GM12865 (cell line): ENCODE data around the gene A1CF.
"Not testable (repeated sequence)": the region's sequence is repeated elsewhere in the genome, so short reads cannot be mapped to it uniquely, and the experiment has no call there.

Source experiments
- DNase-seq: peaks from one replicate; pipeline ENCODE4 v3.0.0; 2010; ENCODE audit warnings: low read depth
- H3K4me3 ChIP-seq: 2 replicates; pipeline ENCODE4 v1.5.1; 2011; ENCODE audit warnings: mild to moderate bottlenecking, low read depth, low read length, control low read depth
- TF ChIP-seq, protein P1 (sequence below): IDR thresholded peaks from 2 replicates; pipeline ENCODE4 v1.5.1; 2011; ENCODE audit warnings: low read length, control low read depth, low read depth, inconsistent platforms; ENCODE audit not compliant: insufficient read depth; ENCODE audit errors: missing control alignments

Gene A1CF

DNA sequence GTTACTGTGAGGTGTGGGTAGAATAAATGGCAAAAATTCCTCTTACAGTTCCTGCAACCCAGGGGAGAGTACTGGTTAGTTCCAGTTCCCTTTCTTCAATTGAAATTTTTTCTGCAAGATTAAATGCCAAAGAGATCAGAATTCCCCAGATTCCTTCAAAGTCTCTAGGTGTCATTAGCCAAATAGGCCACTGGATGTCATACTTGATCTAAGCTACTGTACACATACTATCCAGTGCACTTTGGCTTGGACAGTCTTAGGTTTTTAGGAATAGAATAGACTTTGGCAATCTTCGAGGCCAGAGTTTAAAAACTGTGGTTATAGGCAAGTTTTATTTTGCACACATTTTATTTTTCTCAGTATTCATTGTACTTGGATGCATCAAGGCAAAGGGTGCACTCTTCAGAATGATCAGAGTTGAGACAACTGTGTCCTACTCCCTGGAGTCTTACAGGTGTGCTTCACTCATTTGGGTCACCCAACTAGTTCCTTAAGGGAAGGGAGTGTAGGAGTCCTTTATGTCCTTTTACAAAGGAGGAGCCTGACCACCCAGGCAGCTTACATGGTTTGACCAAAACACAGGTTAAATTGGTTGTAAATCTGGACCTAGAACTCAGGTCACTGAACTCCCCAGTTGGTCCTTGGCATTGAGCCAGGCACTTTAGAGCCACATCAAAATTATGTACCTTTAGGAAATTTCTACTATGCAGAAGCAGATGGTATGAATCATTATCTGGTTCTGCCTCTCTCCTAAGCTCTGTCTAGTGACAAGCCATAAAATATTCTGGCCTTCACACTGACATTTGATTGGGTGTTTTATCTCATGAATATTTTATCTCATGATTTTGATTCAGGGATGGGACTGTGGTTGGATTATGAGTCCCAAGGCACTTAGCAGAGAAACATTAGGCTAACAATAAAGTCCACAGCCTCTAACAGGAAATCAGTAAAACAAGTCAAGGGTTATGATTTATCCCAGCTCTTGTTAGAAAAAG is 96.2 kb downstream of the A1CF start:
- TF ChIP-seq, protein P1, sequence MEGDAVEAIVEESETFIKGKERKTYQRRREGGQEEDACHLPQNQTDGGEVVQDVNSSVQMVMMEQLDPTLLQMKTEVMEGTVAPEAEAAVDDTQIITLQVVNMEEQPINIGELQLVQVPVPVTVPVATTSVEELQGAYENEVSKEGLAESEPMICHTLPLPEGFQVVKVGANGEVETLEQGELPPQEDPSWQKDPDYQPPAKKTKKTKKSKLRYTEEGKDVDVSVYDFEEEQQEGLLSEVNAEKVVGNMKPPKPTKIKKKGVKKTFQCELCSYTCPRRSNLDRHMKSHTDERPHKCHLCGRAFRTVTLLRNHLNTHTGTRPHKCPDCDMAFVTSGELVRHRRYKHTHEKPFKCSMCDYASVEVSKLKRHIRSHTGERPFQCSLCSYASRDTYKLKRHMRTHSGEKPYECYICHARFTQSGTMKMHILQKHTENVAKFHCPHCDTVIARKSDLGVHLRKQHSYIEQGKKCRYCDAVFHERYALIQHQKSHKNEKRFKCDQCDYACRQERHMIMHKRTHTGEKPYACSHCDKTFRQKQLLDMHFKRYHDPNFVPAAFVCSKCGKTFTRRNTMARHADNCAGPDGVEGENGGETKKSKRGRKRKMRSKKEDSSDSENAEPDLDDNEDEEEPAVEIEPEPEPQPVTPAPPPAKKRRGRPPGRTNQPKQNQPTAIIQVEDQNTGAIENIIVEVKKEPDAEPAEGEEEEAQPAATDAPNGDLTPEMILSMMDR: no peak
- H3K4me3 ChIP-seq: no peak overlapping the region
- peak; percentile 8 for DNase-seq

DNA sequence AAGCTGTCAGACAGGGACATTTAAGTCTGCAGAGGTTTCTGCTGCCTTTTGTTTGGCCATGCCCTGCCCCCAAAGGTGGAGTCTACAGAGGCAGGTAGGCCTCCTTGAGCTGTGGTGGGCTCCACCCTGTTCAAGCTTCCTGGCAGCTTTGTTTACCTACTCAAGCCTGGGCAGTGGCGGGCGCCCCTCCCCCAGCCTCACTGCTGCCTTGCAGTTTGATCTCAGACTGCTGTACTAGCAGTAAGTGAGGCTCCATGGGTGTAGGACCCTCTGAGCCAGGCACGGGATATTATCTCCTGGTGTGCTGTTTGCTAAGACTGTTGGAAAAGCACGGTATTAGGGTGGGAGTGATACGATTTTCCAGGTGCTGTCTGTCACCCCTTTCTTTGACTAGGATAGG is 97.5 kb downstream of the A1CF start:
- DNase-seq, H3K4me3 ChIP-seq: not testable (repeated sequence)

DNA sequence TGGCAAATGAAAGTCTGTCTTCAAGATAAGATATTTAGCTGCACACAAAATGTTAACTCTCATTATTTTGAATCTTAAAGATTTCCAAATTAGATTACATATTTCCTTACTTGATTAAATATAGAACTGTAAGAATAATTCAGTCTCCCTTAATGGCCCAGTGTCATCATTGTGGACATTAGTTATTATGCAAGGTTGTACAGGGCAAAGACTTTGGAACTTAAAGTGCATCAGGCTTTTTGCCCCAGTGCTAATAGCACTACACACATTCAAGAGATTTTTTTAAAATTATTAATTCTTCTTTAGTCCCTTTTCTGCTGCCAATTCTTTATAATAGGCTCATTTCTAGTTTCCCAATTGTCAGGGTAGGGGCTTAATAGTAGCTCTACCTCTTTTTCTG is 103.4 kb downstream of the A1CF start:
- H3K4me3 ChIP-seq, DNase-seq: not testable (repeated sequence)

DNA sequence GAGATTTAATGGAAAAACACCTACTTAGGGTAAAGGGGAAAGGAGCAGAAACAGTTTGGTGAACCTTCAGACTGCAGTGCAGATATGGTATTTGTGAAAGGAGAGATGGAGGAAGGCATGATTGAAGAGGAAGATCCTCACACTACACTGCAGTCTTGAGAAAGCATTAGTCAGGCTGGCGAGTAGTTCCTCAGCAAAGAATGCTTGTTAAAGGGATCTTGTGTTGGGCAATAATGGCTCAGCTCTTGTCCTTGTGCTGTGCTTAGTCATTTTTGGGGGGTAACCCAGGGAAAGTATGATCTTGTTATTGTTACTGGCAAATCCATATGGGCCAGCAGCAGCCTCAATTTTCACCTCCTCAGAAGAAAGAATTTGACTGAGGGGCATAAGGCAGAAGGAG is 105.4 kb downstream of the A1CF start:
- H3K4me3 ChIP-seq, DNase-seq: not testable (repeated sequence)

DNA sequence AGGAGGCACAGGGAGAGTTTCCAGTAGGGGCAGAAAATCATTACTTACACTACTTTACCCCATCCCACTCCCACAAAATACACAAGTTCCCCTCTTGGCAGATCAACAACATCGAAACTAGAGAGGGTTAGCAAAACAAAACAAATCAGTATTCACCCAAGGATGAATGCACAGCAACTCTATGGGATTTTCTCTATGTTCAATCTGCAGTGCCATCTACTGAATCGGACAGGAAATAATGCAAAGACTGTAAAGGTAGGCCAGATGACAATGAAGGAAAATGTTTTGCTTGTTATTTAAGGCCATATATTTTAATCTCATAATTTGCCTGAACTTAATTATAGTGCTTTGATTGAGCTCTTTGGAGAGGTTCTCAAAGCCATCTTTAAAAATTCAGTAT is 110.6 kb downstream of the A1CF start:
- H3K4me3 ChIP-seq: not testable (repeated sequence)
- peak; percentile 5 for DNase-seq

DNA sequence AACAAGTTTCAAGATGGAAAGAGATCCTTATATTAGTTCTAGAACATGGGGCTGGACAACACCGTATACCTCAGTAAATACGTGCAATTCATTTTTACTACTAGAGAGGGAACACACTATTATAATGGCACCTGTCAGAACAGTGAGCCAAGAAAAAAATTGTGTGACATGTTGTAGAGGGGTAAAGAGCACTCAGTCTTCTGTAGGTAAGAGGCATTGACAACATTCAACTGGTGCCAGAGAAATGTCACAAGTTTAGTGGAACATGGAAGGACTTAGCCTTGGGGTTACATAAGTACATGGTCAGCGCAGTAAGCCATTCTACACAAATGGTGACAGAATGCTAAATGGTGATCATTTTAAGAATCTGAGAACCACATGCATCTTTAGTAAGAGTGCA is 113.4 kb downstream of the A1CF start:
- not testable (repeated sequence) for DNase-seq, H3K4me3 ChIP-seq

DNA sequence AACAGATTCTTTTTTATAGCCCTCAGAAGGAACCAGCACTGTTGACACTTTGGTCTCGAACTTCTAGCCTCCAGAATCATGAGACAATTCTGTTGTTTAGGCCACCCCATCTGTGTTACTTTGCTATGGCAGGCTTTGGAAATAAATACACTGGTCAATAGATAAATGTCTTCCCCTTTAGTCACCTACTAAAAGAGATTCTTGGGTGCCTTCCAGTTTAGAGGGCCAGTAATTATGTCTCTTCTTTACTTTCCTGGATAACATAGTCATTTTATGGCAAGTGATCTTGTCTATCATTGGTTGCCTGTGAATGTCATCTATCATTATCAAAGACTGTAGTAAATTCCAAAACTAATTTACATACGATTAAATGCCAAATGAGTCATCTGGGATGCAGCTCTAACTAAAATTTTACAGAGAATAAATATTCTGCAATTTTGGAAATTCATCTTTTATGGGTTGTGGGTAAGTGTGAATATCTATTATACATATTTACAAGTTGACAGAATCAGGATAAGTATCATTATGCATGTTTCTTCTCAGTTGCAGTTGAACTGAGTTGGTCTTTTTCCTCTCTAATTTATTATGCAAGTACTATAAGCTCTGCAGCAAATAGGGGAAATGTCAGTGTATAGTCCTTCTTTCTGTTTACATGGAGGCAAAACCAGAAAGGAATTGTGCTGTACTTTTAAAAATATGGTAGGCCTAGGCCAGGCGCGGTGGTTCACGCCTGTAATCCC is 118.5 kb downstream of the A1CF start:
- DNase-seq, H3K4me3 ChIP-seq: not testable (repeated sequence)
